Ascending aorta (tissue), 2 donors: ENCODE measurements around the gene SMG6. TPM values are rescaled to one million over a fixed set of nuclear protein-coding genes. Genes with fewer than 3 reads are reported as not detected.
A peak's percentile ranks its signal among the peaks of the same experiment; 100 is the strongest.

Source experiments
- DNase-seq, 2 donors: peaks; one replicate each; pipeline ENCODE4 v3.0.0-alpha.2; 2019; ENCODE audit warnings: low spot score in 2 of 2
- H3K27ac ChIP-seq, 2 donors: fragments of 200-600 bp; sonication (generic); one replicate each; pipeline ENCODE4 v1.5.1; 2016 to 2017; ENCODE audit warnings: mild to moderate bottlenecking in 1 of 2
- H3K27me3 ChIP-seq: fragments of 200-600 bp; sonication (generic); one replicate; pipeline ENCODE4 v1.5.1; 2017
- H3K36me3 ChIP-seq, 2 donors: fragments of 200-600 bp; sonication (generic); one replicate each; pipeline ENCODE4 v1.5.1; 2016
- H3K4me1 ChIP-seq, 2 donors: fragments of 200-600 bp; sonication (generic); one replicate each; pipeline ENCODE4 v1.5.1; 2016 to 2017; ENCODE audit warnings: mild to moderate bottlenecking in 1 of 2
- H3K4me3 ChIP-seq, 2 donors: fragments of 200-600 bp; sonication (generic); one replicate each; pipeline ENCODE4 v1.5.1; 2016 to 2017; ENCODE audit warnings: mild to moderate bottlenecking in 1 of 2
- H3K9me3 ChIP-seq, 2 donors: fragments of 200-600 bp; sonication (generic); one replicate each; pipeline ENCODE4 v1.5.1; 2016
- intact Hi-C: fragments of 100-400 bp; cut with DNase I; formaldehyde crosslinking; loops from one replicate; pipeline ENCODE4 v1.15.1; 2023
- total RNA-seq: library from RNA; depleted of rRNA; stranded (reverse); fragments of >200 nt; gene quantifications from one replicate; pipeline ENCODE4 v1.1.0, GENCODE V29; 2016
- TF ChIP-seq, protein P1 (sequence below), 3 experiments: fragments of 200-600 bp in 2 of 3; fragments of 450-650 bp in 1 of 3; sonication (generic) in 2 of 3; IDR thresholded peaks; one replicate each; pipeline ENCODE4 v1.5.1; 2016 to 2019; ENCODE audit warnings: antibody characterized with exemption in 3 of 3, mild to moderate bottlenecking in 1 of 3, moderate library complexity in 1 of 3

The SMG6 gene
- total RNA-seq, 1 donor from 2014 or later = 50.8 TPM

DNA sequence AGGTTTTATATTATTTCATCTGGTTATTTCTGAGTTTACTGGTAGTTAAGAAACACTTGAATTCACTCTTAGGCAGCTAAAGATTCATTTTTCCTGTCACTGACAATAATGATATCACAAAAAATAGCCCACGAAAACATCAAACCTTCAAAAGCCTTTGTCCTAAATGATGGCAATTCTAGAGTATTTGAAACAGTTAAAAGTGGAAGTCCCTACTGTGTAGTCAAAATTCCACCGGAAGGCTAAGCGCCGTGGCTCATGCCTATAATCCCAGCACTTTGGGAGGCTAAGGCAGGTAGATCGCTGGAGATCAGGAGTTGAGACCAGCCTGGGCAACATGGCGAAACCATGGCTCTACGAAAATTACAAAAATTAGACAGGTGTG, 145.2 kb downstream of the SMG6 start:
- Histone ChIP-seq H3K4me1 (no peaks in the 10 kb centered on the region), H3K27ac (no peak overlapping the region), H3K9me3 (no peaks in the 10 kb centered on the region), H3K36me3 (peaks cover 0 to 29% of the 10 kb centered on the region in 2 donors), H3K27me3 (no peaks in the 10 kb centered on the region), H3K4me3 (no peak overlapping the region)
- intact Hi-C loops = no loop called here
- no peak for DNase-seq
- TF ChIP-seq, protein P1, sequence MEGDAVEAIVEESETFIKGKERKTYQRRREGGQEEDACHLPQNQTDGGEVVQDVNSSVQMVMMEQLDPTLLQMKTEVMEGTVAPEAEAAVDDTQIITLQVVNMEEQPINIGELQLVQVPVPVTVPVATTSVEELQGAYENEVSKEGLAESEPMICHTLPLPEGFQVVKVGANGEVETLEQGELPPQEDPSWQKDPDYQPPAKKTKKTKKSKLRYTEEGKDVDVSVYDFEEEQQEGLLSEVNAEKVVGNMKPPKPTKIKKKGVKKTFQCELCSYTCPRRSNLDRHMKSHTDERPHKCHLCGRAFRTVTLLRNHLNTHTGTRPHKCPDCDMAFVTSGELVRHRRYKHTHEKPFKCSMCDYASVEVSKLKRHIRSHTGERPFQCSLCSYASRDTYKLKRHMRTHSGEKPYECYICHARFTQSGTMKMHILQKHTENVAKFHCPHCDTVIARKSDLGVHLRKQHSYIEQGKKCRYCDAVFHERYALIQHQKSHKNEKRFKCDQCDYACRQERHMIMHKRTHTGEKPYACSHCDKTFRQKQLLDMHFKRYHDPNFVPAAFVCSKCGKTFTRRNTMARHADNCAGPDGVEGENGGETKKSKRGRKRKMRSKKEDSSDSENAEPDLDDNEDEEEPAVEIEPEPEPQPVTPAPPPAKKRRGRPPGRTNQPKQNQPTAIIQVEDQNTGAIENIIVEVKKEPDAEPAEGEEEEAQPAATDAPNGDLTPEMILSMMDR (IDR thresholded peaks at IDR 0.05) = no peak

DNA sequence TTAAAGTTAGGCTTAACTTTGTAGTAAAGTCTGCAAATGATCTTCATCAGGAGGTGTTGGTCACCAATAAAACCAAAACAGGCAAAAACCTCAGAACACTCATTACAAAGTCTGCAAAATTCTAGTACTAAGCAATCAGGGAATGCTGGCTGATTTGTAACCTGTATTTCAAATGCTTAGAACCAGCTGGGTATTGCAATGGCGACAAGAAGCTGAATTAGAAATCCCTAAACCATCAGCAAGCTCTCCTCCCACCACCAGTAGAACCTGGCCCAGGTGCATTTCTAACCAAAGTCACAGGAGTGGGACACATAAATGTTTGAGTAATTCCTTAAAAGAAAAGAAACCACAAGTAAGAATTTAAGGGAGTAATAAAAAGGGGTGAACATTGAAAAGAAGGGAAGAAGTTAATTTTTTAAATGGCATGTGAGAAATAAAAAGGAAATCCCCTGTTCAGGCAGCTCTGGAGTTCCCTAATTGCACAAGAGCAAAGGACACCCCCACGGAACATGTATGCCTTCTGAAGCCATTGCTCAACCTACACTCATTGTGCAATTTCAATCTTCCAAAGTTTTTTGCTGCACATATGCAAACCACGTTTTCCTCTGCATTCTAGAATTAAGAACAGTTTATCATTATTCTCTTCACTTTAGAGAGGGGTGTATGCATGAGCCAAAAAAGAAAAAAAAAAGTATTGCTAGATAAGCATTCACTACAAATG, 145.8 kb downstream of the SMG6 start:
- TF ChIP-seq, protein P1 (IDR thresholded peaks at IDR 0.05) = no peak
- H3K36me3 ChIP-seq = peaks cover 0 to 24% of the 10 kb centered on the region in 2 donors
- intact Hi-C loops = no loop called here

DNA sequence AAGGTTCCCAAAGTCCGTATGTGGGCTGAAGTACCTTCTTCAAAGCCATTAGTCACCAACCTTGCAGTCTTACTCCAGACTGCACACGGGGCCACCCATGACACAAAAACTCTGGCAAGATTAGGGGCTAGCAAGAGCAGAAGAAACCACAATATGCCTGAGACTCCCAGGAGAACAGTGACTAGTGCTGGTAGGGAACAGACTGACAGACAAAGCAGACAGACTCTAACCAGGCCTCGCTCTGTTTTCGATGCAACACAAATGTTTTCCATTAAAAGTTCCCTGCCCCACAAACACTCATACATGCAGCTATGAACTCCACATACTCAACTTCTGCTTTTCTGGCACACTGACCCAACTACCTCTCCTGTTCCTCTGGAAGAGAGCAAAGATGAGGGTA, 146.5 kb downstream of the SMG6 start:
- H3K36me3 ChIP-seq = peaks cover 0 to 16% of the 10 kb centered on the region in 2 donors

More for the DNA sequence above, 145.8 kb downstream of the SMG6 start:
- Histone ChIP-seq H3K4me1 (no peaks in the 10 kb centered on the region), H3K27me3 (no peaks in the 10 kb centered on the region), H3K4me3 (no peak overlapping the region), H3K9me3 (no peaks in the 10 kb centered on the region), H3K27ac (peak overlapping the region in 1 of 2 donors; percentile 15)
- DNase-seq = no peak

DNA sequence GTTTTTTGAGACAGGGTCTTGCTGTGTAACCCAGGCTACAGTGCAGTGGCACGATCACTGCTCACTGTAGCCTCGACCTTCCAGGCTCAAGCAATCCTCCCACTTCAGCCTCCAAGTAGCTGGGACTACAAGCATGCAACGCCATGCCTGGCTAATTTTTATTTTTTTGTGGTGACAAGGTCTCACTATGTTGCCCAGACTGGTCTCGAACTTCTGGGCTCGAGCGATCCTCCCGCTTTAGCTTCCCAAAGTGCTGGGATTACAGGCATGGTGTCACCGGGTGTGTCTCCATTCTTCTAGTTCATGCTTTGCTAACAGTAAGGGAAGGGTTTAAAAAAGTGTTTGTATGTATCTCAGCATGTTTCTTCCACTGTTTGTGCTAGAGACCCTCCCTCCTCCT, 146.9 kb downstream of the SMG6 start:
- peak overlapping the region in 1 of 2 donors; percentile 15 for H3K27ac ChIP-seq
- peaks cover 0 to 16% of the 10 kb centered on the region in 2 donors for H3K36me3 ChIP-seq
- H3K9me3 ChIP-seq = no peaks in the 10 kb centered on the region
- TF ChIP-seq, protein P1 (IDR thresholded peaks at IDR 0.05) = no peak
- intact Hi-C loops = no loop called here
- H3K4me1 ChIP-seq = no peaks in the 10 kb centered on the region
- H3K4me3 ChIP-seq = no peak overlapping the region
- no peaks in the 10 kb centered on the region for H3K27me3 ChIP-seq
- DNase-seq = no peak

More for the DNA sequence above, 146.5 kb downstream of the SMG6 start:
- no peaks in the 10 kb centered on the region for H3K4me1 ChIP-seq
- intact Hi-C loops = no loop called here
- peak overlapping the region in 1 of 2 donors; percentile 15 for H3K27ac ChIP-seq
- peak in 1 of 2 donors; percentile 68 for DNase-seq
- TF ChIP-seq, protein P1 (IDR thresholded peaks at IDR 0.05) = no peak
- H3K9me3 ChIP-seq = no peaks in the 10 kb centered on the region
- H3K4me3 ChIP-seq = no peak overlapping the region
- H3K27me3 ChIP-seq = no peaks in the 10 kb centered on the region

DNA sequence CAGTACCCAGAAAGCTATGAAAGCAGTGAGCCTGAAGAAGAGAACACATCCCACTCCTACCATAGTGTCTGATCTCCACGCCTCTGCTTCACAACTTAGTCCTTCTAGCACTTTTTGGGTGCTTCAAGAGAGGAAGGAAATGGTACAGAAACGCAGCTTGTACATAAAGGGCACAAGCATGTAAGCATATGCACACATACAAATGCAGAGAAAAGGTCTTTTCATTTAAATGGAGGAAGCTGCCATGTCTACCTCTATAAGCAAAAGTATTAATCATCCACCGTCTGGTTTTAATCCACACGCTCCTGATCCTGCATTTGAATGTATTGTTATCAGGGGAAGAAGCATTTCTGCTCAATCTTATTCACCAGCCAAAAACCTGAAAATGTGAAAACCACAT, 148.0 kb downstream of the SMG6 start:
- TF ChIP-seq, protein P1 (IDR thresholded peaks at IDR 0.05) = no peak
- Histone ChIP-seq H3K27ac (no peak overlapping the region), H3K4me1 (no peaks in the 10 kb centered on the region), H3K9me3 (no peaks in the 10 kb centered on the region), H3K27me3 (no peaks in the 10 kb centered on the region), H3K36me3 (peaks cover 0 to 16% of the 10 kb centered on the region in 2 donors), H3K4me3 (no peak overlapping the region)
- intact Hi-C loops = no loop called here
- DNase-seq = no peak
